GM23338 (cell line): ENCODE measurements around the gene PSD. TPM values are rescaled to one million over a fixed set of nuclear protein-coding genes. Genes with fewer than 3 reads are reported as not detected.

Experiments used
- ATAC-seq: fragments of 200-7000 bp; cut with Tn5 transposase; 3 replicates; pipeline ENCODE4 v1.9.1; 2020
- DNase-seq: peaks from one replicate; pipeline ENCODE4 v3.0.0-alpha.2; 2015; ENCODE audit warnings: low spot score
- H2AFZ ChIP-seq: fragments of 200-600 bp; sonication (generic); 2 replicates; pipeline ENCODE4 v1.8.0; 2016; ENCODE audit warnings: antibody characterized with exemption, mild to moderate bottlenecking, moderate library complexity
- H3F3A ChIP-seq: fragments of 200-600 bp; sonication (generic); replicated peaks from 2 replicates; pipeline ENCODE4 v1.8.0; 2017; ENCODE audit warnings: antibody characterized with exemption, mixed run types, low read depth
- H3K27ac ChIP-seq: fragments of 200-600 bp; sonication (generic); 2 replicates; pipeline ENCODE4 v1.6.1; 2016; ENCODE audit warnings: low read depth
- H3K27me3 ChIP-seq: fragments of 200-600 bp; sonication (generic); 2 replicates; pipeline ENCODE4 v1.8.0; 2016; ENCODE audit warnings: mild to moderate bottlenecking, mixed run types, moderate library complexity; ENCODE audit not compliant: insufficient read depth
- H3K36me3 ChIP-seq: fragments of 200-600 bp; sonication (generic); 2 replicates; pipeline ENCODE4 v1.8.0; 2016; ENCODE audit warnings: mild to moderate bottlenecking; ENCODE audit not compliant: insufficient read depth
- H3K4me1 ChIP-seq: fragments of 200-600 bp; sonication (generic); 2 replicates; pipeline ENCODE4 v1.8.0; 2016; ENCODE audit warnings: mild to moderate bottlenecking, moderate library complexity; ENCODE audit not compliant: insufficient read depth
- H3K4me2 ChIP-seq: fragments of 200-600 bp; sonication (generic); 2 replicates; pipeline ENCODE4 v1.7.1; 2017; ENCODE audit warnings: mixed run types
- H3K4me3 ChIP-seq: fragments of 200-600 bp; sonication (generic); 2 replicates; pipeline ENCODE4 v1.6.1; 2016; ENCODE audit warnings: mixed run types
- H3K79me2 ChIP-seq: fragments of 200-600 bp; sonication (generic); replicated peaks from 2 replicates; pipeline ENCODE4 v1.8.0; 2017; ENCODE audit warnings: mild to moderate bottlenecking; ENCODE audit not compliant: insufficient read depth
- H3K9me2 ChIP-seq: fragments of 200-600 bp; sonication (generic); 2 replicates; pipeline ENCODE4 v1.8.0; 2017; ENCODE audit not compliant: insufficient read depth
- H4K20me1 ChIP-seq: fragments of 200-600 bp; sonication (generic); replicated peaks from 2 replicates; pipeline ENCODE4 v1.8.0; 2017; ENCODE audit warnings: mild to moderate bottlenecking; ENCODE audit not compliant: insufficient read depth
- H3K27ac Mint-ChIP-seq: 2 replicates; pipeline ENCODE4 v1.8.0; 2020; ENCODE audit warnings: inconsistent platforms, mild to moderate bottlenecking, moderate library complexity, mixed read lengths
- H3K27me3 Mint-ChIP-seq: 3 replicates; pipeline ENCODE4 v1.8.0; 2022; ENCODE audit warnings: low read depth, mild to moderate bottlenecking, moderate library complexity, mixed read lengths, inconsistent platforms; ENCODE audit not compliant: insufficient read depth, poor library complexity
- H3K36me3 Mint-ChIP-seq: 3 replicates; pipeline ENCODE4 v1.8.0; 2021; ENCODE audit warnings: low read depth, mild to moderate bottlenecking, inconsistent platforms, moderate library complexity, mixed read lengths
- H3K4me1 Mint-ChIP-seq: 3 replicates; pipeline ENCODE4 v1.8.0; 2020; ENCODE audit warnings: mild to moderate bottlenecking, inconsistent platforms, mixed read lengths
- H3K4me3 Mint-ChIP-seq: 3 replicates; pipeline ENCODE4 v1.8.0; 2021; ENCODE audit warnings: moderate library complexity, mild to moderate bottlenecking, inconsistent platforms, mixed read lengths
- H3K9me3 Mint-ChIP-seq: 3 replicates; pipeline ENCODE4 v1.8.0; 2020; ENCODE audit warnings: moderate library complexity, mild to moderate bottlenecking, inconsistent platforms, mixed read lengths
- CREB1 ChIP-seq: fragments of 250-450 bp; sonication (Bioruptor Pico); IDR thresholded peaks from 2 replicates; pipeline ENCODE4 v1.5.0; 2020; ENCODE audit warnings: low read depth, mild to moderate bottlenecking, moderate library complexity
- CTCF ChIP-seq, 2 experiments: fragments of 200-600 bp in 1 of 2; sonication (generic) in 1 of 2; conservative IDR thresholded peaks; 2 replicates each; pipeline versions ENCODE4 v1.5.1 to v1.6.1; 2016 to 2017; ENCODE audit warnings: antibody characterized with exemption in 2 of 2, low read depth in 2 of 2, mild to moderate bottlenecking in 2 of 2, moderate library complexity in 1 of 2
- ETS1 ChIP-seq: IDR thresholded peaks from 2 replicates; pipeline ENCODE4 v1.6.1; 2016; ENCODE audit warnings: antibody characterized with exemption
- EZH2 ChIP-seq: fragments of 200-600 bp; sonication (generic); IDR thresholded peaks from one replicate; pipeline ENCODE4 v1.8.0; 2017; ENCODE audit warnings: antibody characterized with exemption, mild to moderate bottlenecking, low read depth; ENCODE audit not compliant: unreplicated experiment
- EZH2phosphoT487 ChIP-seq: fragments of 200-600 bp; sonication (generic); IDR thresholded peaks from one replicate; pipeline ENCODE4 v1.8.1; 2018; ENCODE audit warnings: antibody characterized with exemption; ENCODE audit not compliant: unreplicated experiment
- POLR2AphosphoS5 ChIP-seq: IDR thresholded peaks from 2 replicates; pipeline ENCODE4 v1.6.1; 2016; ENCODE audit warnings: antibody characterized with exemption, low read depth
- STAT1 ChIP-seq: IDR thresholded peaks from one replicate; pipeline ENCODE4 v1.6.1; 2016; ENCODE audit warnings: antibody characterized with exemption; ENCODE audit not compliant: unreplicated experiment
- ZNF114 ChIP-seq: fragments of 250-450 bp; sonication (Bioruptor Pico); IDR thresholded peaks from 2 replicates; pipeline ENCODE4 v1.5.0; 2020; ENCODE audit warnings: mild to moderate bottlenecking, moderate library complexity
- ZNF331 ChIP-seq: fragments of 250-450 bp; sonication (Bioruptor Pico); IDR thresholded peaks from 2 replicates; pipeline ENCODE4 v1.5.0; 2020; ENCODE audit warnings: low read depth, mild to moderate bottlenecking, moderate library complexity
- ZNF462 ChIP-seq: fragments of 250-450 bp; sonication (Bioruptor Pico); IDR thresholded peaks from 2 replicates; pipeline ENCODE4 v1.5.0; 2020; ENCODE audit warnings: mild to moderate bottlenecking, moderate library complexity
- polyA plus RNA-seq: library from polyadenylated mRNA; unstranded; fragments of >200 nt; fragmentation: Nextera tagmentation; extraction: Ambion mirVana; gene quantifications from 2 replicates; pipeline ENCODE4 v1.2.1, GENCODE V29; 2016
- total RNA-seq: library from RNA; depleted of rRNA; stranded (reverse); fragments of >200 nt; shearing (Covaris generic); gene quantifications from 2 replicates; pipeline ENCODE4 v1.2.3, GENCODE V29; 2014

The PSD gene
- total and polyA plus RNA-seq, 2 experiments from 2014 or later = 1.9 to 6.8 TPM

GRCh38 chr10:102450374-102451104 lies 32.0 kb upstream of the PSD start:
- Histone ChIP-seq H3K36me3 (peaks cover 6% of the 10 kb centered on the region; the same call in 1 of the 2 replicates), H3K4me3 (peak overlapping the region; percentile 97), H3K9me2 (no peaks in the 10 kb centered on the region), H2AFZ (peak overlapping the region; percentile 74; the same call in 1 of the 2 replicates), H3K79me2 (peaks cover 33% of the 10 kb centered on the region), H4K20me1 (peaks cover 11% of the 10 kb centered on the region), H3K27ac (peak overlapping the region; percentile 90; the same call in 1 of the 2 replicates), H3K4me1 (peaks cover 44% of the 10 kb centered on the region), H3K27me3 (no peaks in the 10 kb centered on the region), H3K4me2 (peak overlapping the region; percentile 99), H3F3A (peaks cover 35% of the 10 kb centered on the region)
- Mint-ChIP-seq H3K4me1 (peaks cover 44% of the 10 kb centered on the region), H3K36me3 (peaks cover 26% of the 10 kb centered on the region), H3K27me3 (peaks cover 22% of the 10 kb centered on the region), H3K27ac (peak overlapping the region; percentile 94), H3K4me3 (peak overlapping the region; percentile 93), H3K9me3 (no peaks in the 10 kb centered on the region; the same call in 2 of the 3 replicates)
- peak; percentile 89 for DNase-seq
- ATAC-seq = peak; percentile 74
- TF ChIP-seq ETS1 = 0 out of 2 replicates have a peak, but pooled peaks have one; percentile 15
- TF ChIP-seq CREB1 (CRISPR knock-in tag) = peak; percentile 50; the same call in 1 of the 2 replicates
- TF ChIP-seq CTCF (conservative IDR thresholded peaks at IDR 0.05; ENCODE audit: low read depth in 2 of 2) = no peak

GRCh38 chr10:102450124-102450373 lies 31.5 kb upstream of the PSD start:
- H3K27me3 Mint-ChIP-seq = peaks cover 22% of the 10 kb centered on the region
- H2AFZ ChIP-seq = peak overlapping the region; percentile 74; the same call in 1 of the 2 replicates
- H3K27me3 ChIP-seq = no peaks in the 10 kb centered on the region
- H3K79me2 ChIP-seq = peaks cover 33% of the 10 kb centered on the region
- H3K27ac Mint-ChIP-seq = peak overlapping the region; percentile 94
- peaks cover 39% of the 10 kb centered on the region for H3K4me1 Mint-ChIP-seq
- DNase-seq = no peak
- no peak for ATAC-seq
- H3K27ac ChIP-seq = peak overlapping the region; percentile 90; the same call in 1 of the 2 replicates
- H4K20me1 ChIP-seq = peaks cover 11% of the 10 kb centered on the region
- no peaks in the 10 kb centered on the region for H3K9me2 ChIP-seq
- H3K4me3 ChIP-seq = peak overlapping the region; percentile 97
- H3K9me3 Mint-ChIP-seq = no peaks in the 10 kb centered on the region; the same call in 2 of the 3 replicates
- H3K4me2 ChIP-seq = peak overlapping the region; percentile 99
- H3K4me1 ChIP-seq = peaks cover 39% of the 10 kb centered on the region
- peak overlapping the region; percentile 93 for H3K4me3 Mint-ChIP-seq
- peaks cover 21% of the 10 kb centered on the region for H3K36me3 Mint-ChIP-seq
- H3K36me3 ChIP-seq = peaks cover 4% of the 10 kb centered on the region; the same call in 1 of the 2 replicates
- peaks cover 32% of the 10 kb centered on the region for H3F3A ChIP-seq
- TF ChIP-seq STAT1 (no peak), ZNF462 (CRISPR knock-in tag) (no peak), EZH2phosphoT487 (no peak), ZNF331 (CRISPR knock-in tag) (no peak), CREB1 (CRISPR knock-in tag) (no peak), ETS1 (no peak), ZNF114 (CRISPR knock-in tag) (no peak), POLR2AphosphoS5 (no peak), EZH2 (no peak)
